H1 (cell line): Measurements from ENCODE around the gene KRT84. TPM values are rescaled to one million over a fixed set of nuclear protein-coding genes. Genes with fewer than 3 reads are reported as not detected.

Experiments
- CTCF ChIA-PET: fragments of 300-600 bp; sonication (Branson Sonifier 250); formaldehyde crosslinking; loops from one replicate; lab custom pipeline; 2021; ENCODE audit not compliant: partially characterized antibody; lab: Charles Lee
- POLR2A ChIA-PET: fragments of 300-600 bp; sonication (Branson Sonifier 250); formaldehyde crosslinking; loops from one replicate; lab custom pipeline; 2021; ENCODE audit warnings: inconsistent platforms; ENCODE audit not compliant: partially characterized antibody; lab: Charles Lee
- DNase-seq, 2 experiments: peaks; one replicate each; pipeline versions ENCODE4 v3.0.0 to v3.0.0-alpha.2; 2010 to 2022; ENCODE audit warnings: low spot score in 2 of 2, low read depth in 1 of 2, mixed read lengths in 1 of 2
- FAIRE-seq: peaks from 2 replicates; lab custom pipeline; 2011; peaks lifted over from hg19 to GRCh38; lab: Jason Lieb, UNC
- H2AFZ ChIP-seq: 2 replicates; pipeline ENCODE4 v1.8.1; 2012; ENCODE audit warnings: low read length, inconsistent platforms
- H2AK5ac ChIP-seq: 2 replicates; pipeline ENCODE4 v1.6.1; 2013; ENCODE audit warnings: low read depth, low read length
- H2BK120ac ChIP-seq: replicated peaks from 2 replicates; pipeline ENCODE3; 2013; ENCODE audit warnings: low read depth, low read length, inconsistent platforms
- H2BK12ac ChIP-seq: 2 replicates; pipeline ENCODE4 v1.6.1; 2013; ENCODE audit warnings: low read depth, low read length
- H2BK15ac ChIP-seq: 2 replicates; pipeline ENCODE4 v1.6.1; 2013; ENCODE audit warnings: low read length
- H2BK20ac ChIP-seq: 2 replicates; pipeline ENCODE4 v1.6.1; 2013; ENCODE audit warnings: low read length
- H2BK5ac ChIP-seq: 2 replicates; pipeline ENCODE4 v1.6.1; 2013; ENCODE audit warnings: low read depth, low read length
- H3K14ac ChIP-seq: 2 replicates; pipeline ENCODE4 v1.6.1; 2013; ENCODE audit warnings: inconsistent platforms; ENCODE audit not compliant: insufficient read length
- H3K18ac ChIP-seq: 2 replicates; pipeline ENCODE4 v1.6.1; 2013; ENCODE audit warnings: low read length; ENCODE audit errors: extremely low read depth
- H3K23ac ChIP-seq: 2 replicates; pipeline ENCODE4 v1.6.1; 2013; ENCODE audit warnings: inconsistent platforms; ENCODE audit not compliant: insufficient read length
- H3K23me2 ChIP-seq: 2 replicates; pipeline ENCODE4 v1.6.1; 2013; ENCODE audit warnings: low read depth, low read length
- H3K27ac ChIP-seq: 2 replicates; pipeline ENCODE4 v1.6.1; 2011; ENCODE audit warnings: low read depth, low read length, inconsistent platforms
- H3K27me3 ChIP-seq, 4 experiments: replicated peaks in 1 of 4; 1 replicate in 1 of 4; 2 replicates in 3 of 4; pipeline versions ENCODE4 v1.6.1 to v1.8.1; 2011 to 2013; ENCODE audit warnings: low read length in 3 of 4, mild to moderate bottlenecking in 3 of 4, inconsistent platforms in 2 of 4, mixed read lengths in 2 of 4, moderate library complexity in 1 of 4; ENCODE audit not compliant: control insufficient read depth in 3 of 4, insufficient read depth in 3 of 4; ENCODE audit errors: extremely low read depth in 1 of 4
- H3K36me3 ChIP-seq, 4 experiments: 2 replicates each; pipeline versions ENCODE4 v1.6.1 to v1.8.1; 2011 to 2013; ENCODE audit warnings: mild to moderate bottlenecking in 4 of 4, low read length in 3 of 4, moderate library complexity in 2 of 4, control low read depth in 1 of 4, inconsistent platforms in 1 of 4; ENCODE audit not compliant: insufficient read depth in 4 of 4, control insufficient read depth in 2 of 4
- H3K4ac ChIP-seq: replicated peaks from 2 replicates; pipeline ENCODE3; 2013; ENCODE audit warnings: low read length, low read depth, mixed read lengths, inconsistent platforms; ENCODE audit not compliant: insufficient read length
- H3K4me1 ChIP-seq, 4 experiments: replicated peaks in 1 of 4; 1 replicate in 1 of 4; 2 replicates in 3 of 4; pipeline versions ENCODE4 v1.6.1 to v1.8.1; 2011 to 2013; ENCODE audit warnings: low read length in 3 of 4, inconsistent platforms in 2 of 4, mixed read lengths in 1 of 4; ENCODE audit not compliant: insufficient read depth in 4 of 4, control insufficient read depth in 3 of 4
- H3K4me2 ChIP-seq, 2 experiments: 2 replicates each; pipeline versions ENCODE4 v1.6.1 to v1.8.1; 2011 to 2013; ENCODE audit warnings: low read depth in 2 of 2, low read length in 2 of 2, control low read depth in 1 of 2, inconsistent platforms in 1 of 2, mild to moderate bottlenecking in 1 of 2; ENCODE audit not compliant: insufficient read depth in 1 of 2
- H3K4me3 ChIP-seq, 4 experiments: fragments of 200-600, 300-600 bp in 1 of 4; sonication (generic), shearing (Covaris generic), sonication (Bioruptor Twin) in 1 of 4; 2 replicates each; pipeline versions ENCODE4 v1.5.1 to v1.8.1; 2011 to 2016; ENCODE audit warnings: low read length in 4 of 4, low read depth in 3 of 4, control low read depth in 2 of 4, inconsistent platforms in 2 of 4, mild to moderate bottlenecking in 2 of 4, mixed read lengths in 1 of 4, moderate library complexity in 1 of 4; ENCODE audit not compliant: insufficient read depth in 2 of 4; ENCODE audit errors: extremely low read depth in 1 of 4
- H3K56ac ChIP-seq: replicated peaks from 2 replicates; pipeline ENCODE3; 2013; ENCODE audit warnings: low read depth, mild to moderate bottlenecking, mixed read lengths, low read length, inconsistent platforms; ENCODE audit not compliant: insufficient read length
- H3K79me1 ChIP-seq: 2 replicates; pipeline ENCODE4 v1.6.1; 2013; ENCODE audit warnings: low read depth, low read length, control low read depth
- H3K79me2 ChIP-seq, 2 experiments: 2 replicates each; pipeline versions ENCODE4 v1.6.1 to v1.8.1; 2012 to 2013; ENCODE audit warnings: low read length in 2 of 2, mild to moderate bottlenecking in 2 of 2, inconsistent platforms in 1 of 2; ENCODE audit not compliant: insufficient read depth in 2 of 2, control insufficient read depth in 1 of 2
- H3K9ac ChIP-seq, 4 experiments: replicated peaks in 1 of 4; 1 replicate in 1 of 4; 2 replicates in 3 of 4; pipeline versions ENCODE4 v1.6.1 to v1.8.1; 2011 to 2013; ENCODE audit warnings: low read depth in 3 of 4, low read length in 3 of 4, control low read depth in 2 of 4, mild to moderate bottlenecking in 2 of 4, moderate library complexity in 2 of 4, inconsistent platforms in 1 of 4; ENCODE audit errors: extremely low read depth in 1 of 4
- H3K9me3 ChIP-seq, 2 experiments: 2 replicates each; pipeline versions ENCODE4 v1.6.1 to v1.8.1; 2012 to 2013; ENCODE audit warnings: mild to moderate bottlenecking in 2 of 2, moderate library complexity in 2 of 2, control low read depth in 1 of 2, inconsistent platforms in 1 of 2, low read depth in 1 of 2, low read length in 1 of 2, mixed read lengths in 1 of 2; ENCODE audit not compliant: insufficient read depth in 2 of 2
- H4K20me1 ChIP-seq, 2 experiments: replicated peaks in 1 of 2; 2 replicates each; pipeline versions ENCODE3 to v1.8.1; 2011 to 2013; ENCODE audit warnings: inconsistent platforms in 2 of 2, low read length in 2 of 2, mild to moderate bottlenecking in 1 of 2; ENCODE audit not compliant: insufficient read depth in 2 of 2, control insufficient read depth in 1 of 2
- H4K5ac ChIP-seq: 2 replicates; pipeline ENCODE4 v1.6.1; 2013; ENCODE audit warnings: low read length, low read depth, mixed read lengths, inconsistent platforms; ENCODE audit not compliant: insufficient read length
- H4K8ac ChIP-seq: 2 replicates; pipeline ENCODE4 v1.8.0; 2013; ENCODE audit warnings: mild to moderate bottlenecking, moderate library complexity, low read length, inconsistent platforms; ENCODE audit not compliant: insufficient read depth; ENCODE audit errors: extremely low read depth
- H4K91ac ChIP-seq: replicated peaks from 2 replicates; pipeline ENCODE3; 2013; ENCODE audit warnings: low read length, mixed read lengths, inconsistent platforms; ENCODE audit not compliant: insufficient read length
- BCL11A ChIP-seq, 2 experiments: IDR thresholded peaks; one replicate each; pipeline ENCODE4 v1.6.1; 2011; ENCODE audit warnings: low read depth in 2 of 2, low read length in 2 of 2, mild to moderate bottlenecking in 2 of 2
- CEBPB ChIP-seq: IDR thresholded peaks from 2 replicates; pipeline ENCODE4 v1.6.1; 2012; ENCODE audit warnings: low read depth, low read length
- CHD1 ChIP-seq: IDR thresholded peaks from 2 replicates; pipeline ENCODE4 v1.6.1; 2012; ENCODE audit warnings: low read depth, low read length, improper control_type of control experiment
- FOSL1 ChIP-seq: IDR thresholded peaks from 2 replicates; pipeline ENCODE4 v1.6.1; 2011; ENCODE audit warnings: mild to moderate bottlenecking, low read depth, low read length, moderate library complexity; ENCODE audit not compliant: insufficient read depth
- GABPA ChIP-seq: IDR thresholded peaks from 2 replicates; pipeline ENCODE4 v1.6.1; 2011; ENCODE audit warnings: mild to moderate bottlenecking, low read length, moderate library complexity, borderline replicate concordance; ENCODE audit not compliant: insufficient read depth
- HDAC2 ChIP-seq, 2 experiments: fragments of 300-600 bp in 1 of 2; sonication (generic) in 1 of 2; IDR thresholded peaks; 2 replicates each; pipeline ENCODE4 v1.6.1; 2011 to 2012; ENCODE audit warnings: low read depth in 2 of 2, low read length in 2 of 2, mild to moderate bottlenecking in 2 of 2, moderate library complexity in 2 of 2, borderline replicate concordance in 1 of 2, inconsistent platforms in 1 of 2
- POU5F1 ChIP-seq: IDR thresholded peaks from 2 replicates; pipeline ENCODE4 v1.6.1; 2011; ENCODE audit warnings: low read depth, mild to moderate bottlenecking, low read length, moderate library complexity
- RAD21 ChIP-seq, 2 experiments: IDR thresholded peaks in 1 of 2; conservative IDR thresholded peaks in 1 of 2; 2 replicates each; pipeline ENCODE4 v1.6.1; 2011; ENCODE audit warnings: low read depth in 2 of 2, low read length in 2 of 2, improper control_type of control experiment in 1 of 2, inconsistent platforms in 1 of 2, mild to moderate bottlenecking in 1 of 2, moderate library complexity in 1 of 2
- SIX5 ChIP-seq: IDR thresholded peaks from 2 replicates; pipeline ENCODE4 v1.6.1; 2011; ENCODE audit warnings: mild to moderate bottlenecking, low read depth, low read length
- TAF1 ChIP-seq: IDR thresholded peaks from 2 replicates; pipeline ENCODE4 v1.6.1; 2011; ENCODE audit warnings: mild to moderate bottlenecking, low read depth, low read length
- WGBS, 2 experiments: shearing (Covaris generic) in 1 of 2; methylation state at CpG; one replicate each; pipeline versions ENCODE4 v1.1.6 to v1.1.7; 2013 to 2015; ENCODE audit warnings: low lambda C conversion rate in 2 of 2, mixed read lengths in 2 of 2, inconsistent platforms in 1 of 2, low coverage in 1 of 2, missing lambda C conversion rate in 1 of 2; ENCODE audit not compliant: insufficient replicate concordance in 2 of 2, insufficient coverage in 1 of 2, insufficient read length in 1 of 2; ENCODE audit errors: extremely low coverage in 1 of 2, missing lambda C conversion rate in 1 of 2; 5-methylcytosine and 5-hydroxymethylcytosine counted together
- polyA plus RNA-seq, 7 experiments: library from polyadenylated mRNA; depleted of rRNA in 3 of 7; stranded (reverse) in 5 of 7; unstranded in 2 of 7; fragments of >200 nt in 5 of 7; fragments of 200-250 nt in 2 of 7; gene quantifications; 1 replicate in 5 of 7; 2 replicates in 1 of 7; 4 replicates in 1 of 7; pipeline versions ENCODE4 v1.2.1 to v1.2.3, GENCODE V29; 2011 to 2013; ENCODE audit warnings: missing spikeins in 2 of 7, mixed read lengths in 2 of 7
- total RNA-seq: library from RNA; stranded (reverse); fragmentation: NEBNext Ultra II Directional; extraction: Animal tissue kit (Norgen Biotek cat#: 25700); gene quantifications from 2 replicates; pipeline ENCODE4 v1.2.1, GENCODE V29; 2021
- TF ChIP-seq, protein P1 (sequence below): IDR thresholded peaks from 2 replicates; pipeline ENCODE4 v1.6.1; 2012; ENCODE audit warnings: low read length, inconsistent platforms

KRT84 gene
- total and polyA plus RNA-seq, 2 of the 8 experiments (the other 6 are each of a cell fraction or from before 2014, with no cell fraction given) = not detected

DNA sequence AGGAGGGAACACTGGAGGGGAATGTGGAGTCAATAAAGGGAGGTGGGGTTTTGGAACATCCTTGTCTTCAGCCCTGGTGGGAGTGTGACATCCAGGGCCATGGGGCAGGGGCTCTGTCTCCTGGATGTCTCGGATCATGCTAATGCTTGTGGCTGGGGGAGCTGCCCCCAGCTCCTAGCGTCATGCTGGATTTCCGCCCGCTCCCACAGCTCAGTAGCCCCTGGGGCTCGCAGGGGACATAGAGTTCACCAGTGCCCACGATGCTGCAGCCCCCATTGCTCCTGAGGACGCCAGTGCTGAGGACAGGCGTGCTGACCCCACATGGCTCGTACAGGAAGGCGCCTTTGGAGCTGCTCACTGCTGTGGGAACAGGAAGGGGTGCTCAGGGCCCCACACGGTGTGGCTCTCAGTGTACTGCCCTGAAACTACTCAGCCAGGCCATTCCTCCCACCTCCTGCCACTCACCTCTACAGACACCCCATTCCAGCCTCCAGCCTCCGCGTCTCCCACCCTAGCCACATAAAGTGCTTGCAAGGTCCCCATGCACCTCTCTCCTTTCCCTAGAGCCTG, 9.5 kb upstream of the KRT84 start:
- Histone ChIP-seq H3K18ac (no peak overlapping the region), H4K91ac (no peak overlapping the region), H3K4me3 (no peak overlapping the region), H2BK12ac (no peak overlapping the region), H3K23ac (no peak overlapping the region), H3K4me1 (peaks cover 0 to 6% (median 0%) of the 10 kb centered on the region in 4 experiments; a peak in 2 of 7 replicates), H3K79me2 (no peaks in the 10 kb centered on the region), H2AFZ (no peak overlapping the region), H2BK15ac (0 out of 2 replicates have a peak overlapping the region, but pooled peaks have one; percentile 61), H3K79me1 (no peaks in the 10 kb centered on the region), H3K56ac (no peak overlapping the region), H3K4ac (no peak overlapping the region), H2AK5ac (0 out of 2 replicates have a peak overlapping the region, but pooled peaks have one; percentile 39), H3K23me2 (peaks cover 3% of the 10 kb centered on the region; the same call in 1 of the 2 replicates), H3K4me2 (no peak overlapping the region), H2BK20ac (no peak overlapping the region), H3K27me3 (peaks cover 0 to 4% (median 0%) of the 10 kb centered on the region in 4 experiments; a peak in 1 of 7 replicates), H3K9ac (no peak overlapping the region), H3K36me3 (no peaks in the 10 kb centered on the region), H3K9me3 (no peaks in the 10 kb centered on the region), H4K8ac (no peak overlapping the region; the same call in 1 of the 2 replicates), H3K27ac (no peak overlapping the region), H2BK120ac (no peak overlapping the region), H3K14ac (no peak overlapping the region), H4K20me1 (no peaks in the 10 kb centered on the region), H4K5ac (no peak overlapping the region), H2BK5ac (no peak overlapping the region)
- DNase-seq (no peak), FAIRE-seq (no peak)
- ChIA-PET POLR2A (no interaction called here), CTCF (interaction anchor here (0.8 to 11.3 kb wide), 66 partner anchors 8 to 586 kb away, joined by 3 to 112 read pairs (median 8); partner anchors contain the start of genes KRT3, KRT5, KRT6A and KRT71)
- WGBS, 2 experiments = 84% methylated on average over 13 of the region's 13 CpGs; no CpG with 5 or more reads in 1 of the 2 experiments
- TF ChIP-seq HDAC2 (IDR thresholded peaks at IDR 0.05; ENCODE audit: borderline replicate concordance in 1 of 2, low read depth in 2 of 2, low read length in 2 of 2) (no peak), SIX5 (no peak), BCL11A (IDR thresholded peaks at IDR 0.05; ENCODE audit: low read depth in 2 of 2, low read length in 2 of 2) (no peak), CEBPB (no peak), FOSL1 (no peak), RAD21 (IDR thresholded peaks at IDR 0.05 in 1 of 2, conservative IDR thresholded peaks at IDR 0.05 in 1 of 2; ENCODE audit: low read depth in 2 of 2, low read length in 2 of 2) (no peak), GABPA (no peak), TAF1 (no peak), POU5F1 (no peak), CHD1 (no peak)
- TF ChIP-seq, protein P1, sequence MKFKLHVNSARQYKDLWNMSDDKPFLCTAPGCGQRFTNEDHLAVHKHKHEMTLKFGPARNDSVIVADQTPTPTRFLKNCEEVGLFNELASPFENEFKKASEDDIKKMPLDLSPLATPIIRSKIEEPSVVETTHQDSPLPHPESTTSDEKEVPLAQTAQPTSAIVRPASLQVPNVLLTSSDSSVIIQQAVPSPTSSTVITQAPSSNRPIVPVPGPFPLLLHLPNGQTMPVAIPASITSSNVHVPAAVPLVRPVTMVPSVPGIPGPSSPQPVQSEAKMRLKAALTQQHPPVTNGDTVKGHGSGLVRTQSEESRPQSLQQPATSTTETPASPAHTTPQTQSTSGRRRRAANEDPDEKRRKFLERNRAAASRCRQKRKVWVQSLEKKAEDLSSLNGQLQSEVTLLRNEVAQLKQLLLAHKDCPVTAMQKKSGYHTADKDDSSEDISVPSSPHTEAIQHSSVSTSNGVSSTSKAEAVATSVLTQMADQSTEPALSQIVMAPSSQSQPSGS = no peak
